GM23338 (cell line): ENCODE results near the gene ZFP62. TPM values are rescaled to one million over a fixed set of nuclear protein-coding genes. Genes with fewer than 3 reads are reported as not detected.

Source experiments
- CREB1 ChIP-seq: fragments of 250-450 bp; sonication (Bioruptor Pico); IDR thresholded peaks from 2 replicates; pipeline ENCODE4 v1.5.0; 2020; ENCODE audit warnings: low read depth, mild to moderate bottlenecking, moderate library complexity
- POLR2AphosphoS5 ChIP-seq: IDR thresholded peaks from 2 replicates; pipeline ENCODE4 v1.6.1; 2016; ENCODE audit warnings: antibody characterized with exemption, low read depth
- REST ChIP-seq: IDR thresholded peaks from one replicate; pipeline ENCODE4 v1.6.1; 2018; ENCODE audit warnings: antibody characterized with exemption; ENCODE audit not compliant: unreplicated experiment
- ZNF114 ChIP-seq: fragments of 250-450 bp; sonication (Bioruptor Pico); IDR thresholded peaks from 2 replicates; pipeline ENCODE4 v1.5.0; 2020; ENCODE audit warnings: mild to moderate bottlenecking, moderate library complexity
- polyA plus RNA-seq: library from polyadenylated mRNA; unstranded; fragments of >200 nt; fragmentation: Nextera tagmentation; extraction: Ambion mirVana; gene quantifications from 2 replicates; pipeline ENCODE4 v1.2.1, GENCODE V29; 2016
- small RNA-seq: library from RNA; depleted of rRNA; stranded (forward); fragments of <200 nt; gene quantifications from one replicate; pipeline ENCODE3, GENCODE V24; 2014; ENCODE audit warnings: low replicate concordance
- total RNA-seq: library from RNA; depleted of rRNA; stranded (reverse); fragments of >200 nt; shearing (Covaris generic); gene quantifications from 2 replicates; pipeline ENCODE4 v1.2.3, GENCODE V29; 2014; rRNA removed

ZFP62 gene
- total and polyA plus RNA-seq, 2 experiments from 2014 or later, result 32.9 to 33.2 TPM

GRCh38 chr5:180798193-180798592 lies 62.9 kb downstream of the ZFP62 start (continued):
- no peak for TF ChIP-seq REST
- no peak for TF ChIP-seq POLR2AphosphoS5
- TF ChIP-seq CREB1 (CRISPR knock-in tag), result no peak
- TF ChIP-seq ZNF114 (CRISPR knock-in tag), result no peak

Small RNAs within 50 kb of the gene (small RNA-seq; reads per million reads assigned to genes)
- not detected for gene RF00019

Other genes with a start within 250 kb of the ZFP62 start
- 13.8 and 17.3 TPM in 2 replicates for gene FLT4, start 211.7 kb downstream of the ZFP62 start, total RNA-seq
- gene FLT4, start 211.7 kb downstream of the ZFP62 start, polyA plus RNA-seq, result 2.6 and 3.4 TPM in 2 replicates
- gene OR2Y1, start 121.2 kb downstream of the ZFP62 start, total RNA-seq, result not detected in 2 replicates
- not detected in 2 replicates for gene OR2Y1, start 121.2 kb downstream of the ZFP62 start, polyA plus RNA-seq
- 81.4 and 97.5 TPM in 2 replicates for gene MGAT1, start 58.5 kb downstream of the ZFP62 start, total RNA-seq
- 23.6 and 23.7 TPM in 2 replicates for gene MGAT1, start 58.5 kb downstream of the ZFP62 start, polyA plus RNA-seq
- gene BTNL8, start 37.9 kb upstream of the ZFP62 start, total RNA-seq, result 0.85 TPM in 1 of 2 replicates, not detected in the other
- 0.23 TPM in 1 of 2 replicates, not detected in the other for gene BTNL8, start 37.9 kb upstream of the ZFP62 start, polyA plus RNA-seq
- not detected in 2 replicates for gene BTNL3, start 127.6 kb upstream of the ZFP62 start, total RNA-seq
- gene BTNL3, start 127.6 kb upstream of the ZFP62 start, polyA plus RNA-seq, result 0.08 TPM in 1 of 2 replicates, not detected in the other
- gene BTNL9, start 179.0 kb upstream of the ZFP62 start, total RNA-seq, result 2.8 and 3.4 TPM in 2 replicates
- 0.21 and 0.37 TPM in 2 replicates for gene BTNL9, start 179.0 kb upstream of the ZFP62 start, polyA plus RNA-seq